HEK293 (cell line): ENCODE data around the gene KCNJ6.

Experiments
- GLIS1 ChIP-seq: fragments of 450-650 bp; formaldehyde crosslinking; IDR thresholded peaks from 2 replicates; pipeline ENCODE4 v1.5.1; 2016; ENCODE audit warnings: missing biosample characterization, missing genetic modification characterization
- HOXA7 ChIP-seq: sonication (generic); formaldehyde crosslinking; IDR thresholded peaks from 2 replicates; pipeline ENCODE4 v1.8.1; 2022; ENCODE audit warnings: missing genetic modification reagents, borderline replicate concordance
- IKZF3 ChIP-seq: fragments of 450-650 bp; IDR thresholded peaks from 2 replicates; pipeline ENCODE4 v1.5.0; 2018; ENCODE audit warnings: missing biosample characterization, mild to moderate bottlenecking, missing genetic modification characterization, moderate library complexity
- KLF9 ChIP-seq: fragments of 450-650 bp; formaldehyde crosslinking; IDR thresholded peaks from 2 replicates; pipeline ENCODE4 v1.5.1; 2016; ENCODE audit warnings: missing biosample characterization, missing genetic modification characterization, low read depth
- RBAK ChIP-seq: fragments of 450-650 bp; formaldehyde crosslinking; IDR thresholded peaks from 2 replicates; pipeline ENCODE4 v1.5.1; 2016; ENCODE audit warnings: missing biosample characterization, missing genetic modification characterization
- ZBTB11 ChIP-seq: fragments of 450-650 bp; formaldehyde crosslinking; conservative IDR thresholded peaks from 2 replicates; pipeline ENCODE4 v1.5.1; 2016; ENCODE audit warnings: low read depth, missing biosample characterization, missing genetic modification characterization
- ZFHX2 ChIP-seq: fragments of 450-650 bp; formaldehyde crosslinking; conservative IDR thresholded peaks from 2 replicates; pipeline ENCODE4 v1.5.1; 2016; ENCODE audit warnings: missing biosample characterization, missing genetic modification characterization
- ZNF10 ChIP-seq: fragments of 450-650 bp; formaldehyde crosslinking; IDR thresholded peaks from 2 replicates; pipeline ENCODE4 v1.5.1; 2017; ENCODE audit warnings: missing biosample characterization, missing genetic modification characterization
- ZNF114 ChIP-seq: fragments of 450-650 bp; formaldehyde crosslinking; IDR thresholded peaks from 2 replicates; pipeline ENCODE4 v1.5.0; 2017; ENCODE audit warnings: missing biosample characterization, missing genetic modification characterization
- ZNF133 ChIP-seq: fragments of 450-650 bp; formaldehyde crosslinking; IDR thresholded peaks from 2 replicates; pipeline ENCODE4 v1.5.1; 2016; ENCODE audit warnings: missing biosample characterization, missing genetic modification characterization
- ZNF155 ChIP-seq: fragments of 450-650 bp; formaldehyde crosslinking; IDR thresholded peaks from 2 replicates; pipeline ENCODE4 v1.5.1; 2016; ENCODE audit warnings: missing biosample characterization, missing genetic modification characterization
- ZNF214 ChIP-seq: fragments of 450-650 bp; formaldehyde crosslinking; IDR thresholded peaks from 2 replicates; pipeline ENCODE4 v1.5.1; 2017; ENCODE audit warnings: missing biosample characterization, mild to moderate bottlenecking, missing genetic modification characterization, borderline replicate concordance
- ZNF239 ChIP-seq: fragments of 450-650 bp; formaldehyde crosslinking; IDR thresholded peaks from 2 replicates; pipeline ENCODE4 v1.5.1; 2016; ENCODE audit warnings: missing biosample characterization, missing genetic modification characterization
- ZNF341 ChIP-seq: fragments of 450-650 bp; formaldehyde crosslinking; IDR thresholded peaks from 2 replicates; pipeline ENCODE4; 2016; ENCODE audit warnings: low read depth, missing biosample characterization, missing genetic modification characterization
- ZNF37A ChIP-seq: fragments of 450-650 bp; IDR thresholded peaks from 2 replicates; pipeline ENCODE4 v1.5.1; 2018; ENCODE audit warnings: missing biosample characterization, missing genetic modification characterization
- ZNF398 ChIP-seq: fragments of 450-650 bp; formaldehyde crosslinking; IDR thresholded peaks from 2 replicates; pipeline ENCODE4 v1.5.1; 2017; ENCODE audit warnings: missing biosample characterization, missing genetic modification characterization
- ZNF423 ChIP-seq: fragments of 450-650 bp; formaldehyde crosslinking; IDR thresholded peaks from 2 replicates; pipeline ENCODE4 v1.5.1; 2016; ENCODE audit warnings: missing biosample characterization, missing genetic modification characterization
- ZNF529 ChIP-seq: fragments of 450-650 bp; formaldehyde crosslinking; IDR thresholded peaks from 2 replicates; pipeline ENCODE4 v1.5.1; 2017; ENCODE audit warnings: missing genetic modification characterization, missing biosample characterization; ENCODE audit not compliant: insufficient replicate concordance
- ZNF544 ChIP-seq: fragments of 450-650 bp; formaldehyde crosslinking; IDR thresholded peaks from 2 replicates; pipeline ENCODE4 v1.5.0; 2017; ENCODE audit warnings: missing biosample characterization, missing genetic modification characterization
- ZNF548 ChIP-seq: fragments of 450-650 bp; formaldehyde crosslinking; IDR thresholded peaks from 2 replicates; pipeline ENCODE4 v1.5.1; 2016; ENCODE audit warnings: missing biosample characterization, missing genetic modification characterization
- ZNF549 ChIP-seq: fragments of 450-650 bp; IDR thresholded peaks from 2 replicates; pipeline ENCODE4 v1.5.1; 2018; ENCODE audit warnings: missing biosample characterization, missing genetic modification characterization, mild to moderate bottlenecking, inconsistent platforms, moderate library complexity
- ZNF623 ChIP-seq: fragments of 450-650 bp; formaldehyde crosslinking; IDR thresholded peaks from 2 replicates; pipeline ENCODE4 v1.5.1; 2016; ENCODE audit warnings: missing biosample characterization, missing genetic modification characterization
- ZNF624 ChIP-seq: fragments of 450-650 bp; formaldehyde crosslinking; IDR thresholded peaks from 2 replicates; pipeline ENCODE4 v1.5.1; 2017; ENCODE audit warnings: missing biosample characterization, missing genetic modification characterization
- ZNF629 ChIP-seq: fragments of 450-650 bp; formaldehyde crosslinking; IDR thresholded peaks from 2 replicates; pipeline ENCODE4 v1.5.1; 2017; ENCODE audit warnings: missing biosample characterization, missing genetic modification characterization
- ZNF670 ChIP-seq: fragments of 450-650 bp; formaldehyde crosslinking; IDR thresholded peaks from 2 replicates; pipeline ENCODE4 v1.5.1; 2016; ENCODE audit warnings: missing biosample characterization, missing genetic modification characterization, low read depth
- ZNF843 ChIP-seq: fragments of 450-650 bp; formaldehyde crosslinking; IDR thresholded peaks from 2 replicates; pipeline ENCODE4 v1.5.1; 2016; ENCODE audit warnings: missing biosample characterization, missing genetic modification characterization
- TF ChIP-seq, protein P1 (sequence below): IDR thresholded peaks from 2 replicates; pipeline ENCODE4 v1.6.1; 2011; ENCODE audit warnings: mild to moderate bottlenecking, low read depth, low read length, borderline replicate concordance
- TF ChIP-seq, protein P2 (sequence below): fragments of 450-650 bp; IDR thresholded peaks from 2 replicates; pipeline ENCODE4 v1.5.1; 2018; ENCODE audit warnings: missing biosample characterization, mild to moderate bottlenecking, missing genetic modification characterization
- TF ChIP-seq, protein P3 (sequence below): fragments of 450-650 bp; formaldehyde crosslinking; IDR thresholded peaks from 2 replicates; pipeline ENCODE4 v1.5.1; 2016; ENCODE audit warnings: missing biosample characterization, missing genetic modification characterization

KCNJ6 gene

DNA sequence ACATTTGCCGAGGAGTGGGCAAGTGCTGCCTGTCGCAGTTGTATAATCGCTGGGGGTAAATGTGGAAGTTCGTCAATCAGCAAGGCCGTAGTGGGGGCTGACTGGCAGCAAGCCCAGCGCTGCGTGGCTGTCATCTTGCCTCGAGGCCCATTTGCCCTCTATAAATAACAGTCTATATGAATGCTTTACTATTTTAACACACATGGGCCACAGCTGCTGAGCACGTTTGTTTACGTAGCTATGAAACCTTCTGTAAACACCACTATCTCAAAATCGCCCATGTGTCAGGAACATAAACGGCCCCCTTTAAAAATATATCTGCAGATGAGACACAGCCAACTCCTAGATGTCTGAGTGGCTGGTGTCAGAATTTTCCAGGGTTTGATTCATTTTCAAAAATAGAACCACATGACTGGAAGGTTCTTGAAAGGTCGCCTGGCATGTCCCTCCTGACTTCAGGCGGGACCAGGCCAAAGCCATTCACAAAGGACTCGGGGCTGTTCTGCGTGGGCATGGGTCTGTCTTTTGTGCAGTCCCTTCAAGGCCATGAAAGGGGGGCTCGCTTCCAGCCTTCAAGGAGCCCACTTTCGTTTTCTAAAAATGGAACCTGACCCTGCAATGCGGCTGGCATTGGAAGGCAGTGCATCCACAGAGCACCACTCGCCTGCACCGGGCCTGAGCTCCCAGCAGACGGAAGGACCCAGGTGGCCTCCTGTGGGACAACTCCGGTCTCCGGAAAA is 205.5 kb downstream of the KCNJ6 start (continued):
- TF ChIP-seq ZNF239 (tag by site-specific recombination): no peak
- TF ChIP-seq IKZF3: no peak
- TF ChIP-seq ZNF214 (tag by site-specific recombination): no peak
- no peak for TF ChIP-seq HOXA7 (CRISPR knock-in tag)
- TF ChIP-seq, protein P1, sequence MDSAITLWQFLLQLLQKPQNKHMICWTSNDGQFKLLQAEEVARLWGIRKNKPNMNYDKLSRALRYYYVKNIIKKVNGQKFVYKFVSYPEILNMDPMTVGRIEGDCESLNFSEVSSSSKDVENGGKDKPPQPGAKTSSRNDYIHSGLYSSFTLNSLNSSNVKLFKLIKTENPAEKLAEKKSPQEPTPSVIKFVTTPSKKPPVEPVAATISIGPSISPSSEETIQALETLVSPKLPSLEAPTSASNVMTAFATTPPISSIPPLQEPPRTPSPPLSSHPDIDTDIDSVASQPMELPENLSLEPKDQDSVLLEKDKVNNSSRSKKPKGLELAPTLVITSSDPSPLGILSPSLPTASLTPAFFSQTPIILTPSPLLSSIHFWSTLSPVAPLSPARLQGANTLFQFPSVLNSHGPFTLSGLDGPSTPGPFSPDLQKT: no peak
- peak; percentile 25; the same call in 1 of the 2 replicates for TF ChIP-seq ZNF629 (tag by site-specific recombination)
- no peak for TF ChIP-seq ZNF133 (tag by site-specific recombination)
- TF ChIP-seq ZFHX2 (tag by site-specific recombination): peak; percentile 42; the same call in 1 of the 2 replicates
- no peak for TF ChIP-seq ZNF624 (tag by site-specific recombination)
- no peak for TF ChIP-seq ZNF623 (tag by site-specific recombination)
- TF ChIP-seq ZNF843 (tag by site-specific recombination): no peak
- TF ChIP-seq ZNF155 (tag by site-specific recombination): no peak
- TF ChIP-seq ZNF114 (tag by site-specific recombination): no peak
- TF ChIP-seq ZNF544 (tag by site-specific recombination): no peak
- TF ChIP-seq ZNF423 (tag by site-specific recombination): no peak
- 0 out of 2 replicates have a peak, but pooled peaks have one; percentile 17 for TF ChIP-seq ZNF398 (tag by site-specific recombination)
- no peak for TF ChIP-seq ZNF529 (tag by site-specific recombination)
- TF ChIP-seq ZNF341 (tag by site-specific recombination): no peak
- TF ChIP-seq ZNF10 (tag by site-specific recombination): no peak
- TF ChIP-seq RBAK (tag by site-specific recombination): no peak
- TF ChIP-seq, protein P2, sequence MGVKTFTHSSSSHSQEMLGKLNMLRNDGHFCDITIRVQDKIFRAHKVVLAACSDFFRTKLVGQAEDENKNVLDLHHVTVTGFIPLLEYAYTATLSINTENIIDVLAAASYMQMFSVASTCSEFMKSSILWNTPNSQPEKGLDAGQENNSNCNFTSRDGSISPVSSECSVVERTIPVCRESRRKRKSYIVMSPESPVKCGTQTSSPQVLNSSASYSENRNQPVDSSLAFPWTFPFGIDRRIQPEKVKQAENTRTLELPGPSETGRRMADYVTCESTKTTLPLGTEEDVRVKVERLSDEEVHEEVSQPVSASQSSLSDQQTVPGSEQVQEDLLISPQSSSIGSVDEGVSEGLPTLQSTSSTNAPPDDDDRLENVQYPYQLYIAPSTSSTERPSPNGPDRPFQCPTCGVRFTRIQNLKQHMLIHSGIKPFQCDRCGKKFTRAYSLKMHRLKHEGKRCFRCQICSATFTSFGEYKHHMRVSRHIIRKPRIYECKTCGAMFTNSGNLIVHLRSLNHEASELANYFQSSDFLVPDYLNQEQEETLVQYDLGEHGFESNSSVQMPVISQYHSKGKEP: no peak
- no peak for TF ChIP-seq ZNF548
- TF ChIP-seq, protein P3, sequence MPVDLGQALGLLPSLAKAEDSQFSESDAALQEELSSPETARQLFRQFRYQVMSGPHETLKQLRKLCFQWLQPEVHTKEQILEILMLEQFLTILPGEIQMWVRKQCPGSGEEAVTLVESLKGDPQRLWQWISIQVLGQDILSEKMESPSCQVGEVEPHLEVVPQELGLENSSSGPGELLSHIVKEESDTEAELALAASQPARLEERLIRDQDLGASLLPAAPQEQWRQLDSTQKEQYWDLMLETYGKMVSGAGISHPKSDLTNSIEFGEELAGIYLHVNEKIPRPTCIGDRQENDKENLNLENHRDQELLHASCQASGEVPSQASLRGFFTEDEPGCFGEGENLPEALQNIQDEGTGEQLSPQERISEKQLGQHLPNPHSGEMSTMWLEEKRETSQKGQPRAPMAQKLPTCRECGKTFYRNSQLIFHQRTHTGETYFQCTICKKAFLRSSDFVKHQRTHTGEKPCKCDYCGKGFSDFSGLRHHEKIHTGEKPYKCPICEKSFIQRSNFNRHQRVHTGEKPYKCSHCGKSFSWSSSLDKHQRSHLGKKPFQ (tag by site-specific recombination): no peak
- TF ChIP-seq ZBTB11 (tag by site-specific recombination): no peak
- no peak for TF ChIP-seq ZNF670
- TF ChIP-seq ZNF37A (tag by site-specific recombination): no peak
- peak; percentile 97 for TF ChIP-seq GLIS1
- TF ChIP-seq ZNF549 (tag by site-specific recombination): no peak
- no peak for TF ChIP-seq KLF9 (tag by site-specific recombination)
